ENCODE measurements around the gene KCTD16.

GRCh38 chr5:144173766-144174165 is 3.1 kb downstream of the KCTD16 start:
- no peak for TF ChIP-seq ZNF362 (tag by site-specific recombination; IDR thresholded peaks at IDR 0.05)
- TF ChIP-seq ZBTB49 (tag by site-specific recombination; IDR thresholded peaks at IDR 0.05; ENCODE audit: low read depth) = no peak
- no peak for TF ChIP-seq ZBTB21 (tag by site-specific recombination; IDR thresholded peaks at IDR 0.05)
- TF ChIP-seq ZNF423 (tag by site-specific recombination; IDR thresholded peaks at IDR 0.05) = no peak
- TF ChIP-seq SP3 (tag by site-specific recombination; IDR thresholded peaks at IDR 0.05) = no peak
- TF ChIP-seq ZBTB7A (tag by site-specific recombination; IDR thresholded peaks at IDR 0.05; ENCODE audit: low read depth) = no peak
- no peak for TF ChIP-seq PBX3 (CRISPR knock-in tag; IDR thresholded peaks at IDR 0.05)
- no peak for TF ChIP-seq ZNF530 (tag by site-specific recombination; IDR thresholded peaks at IDR 0.05; ENCODE audit: low read depth)
- no peak for TF ChIP-seq ZNF670 (tag by site-specific recombination; IDR thresholded peaks at IDR 0.05; ENCODE audit: low read depth)
- TF ChIP-seq ZNF580 (tag by site-specific recombination; IDR thresholded peaks at IDR 0.05) = no peak
- no peak for TF ChIP-seq ZNF645 (tag by site-specific recombination; IDR thresholded peaks at IDR 0.05)
- no peak for TF ChIP-seq CTCF (tag by site-specific recombination; IDR thresholded peaks at IDR 0.05)
- TF ChIP-seq YY1 (tag by site-specific recombination; IDR thresholded peaks at IDR 0.05) = no peak
